ENCODE results near the gene BCAT1. TPM values are rescaled to one million over a fixed set of nuclear protein-coding genes. Genes with fewer than 3 reads are reported as not detected.

BCAT1 gene
- total and polyA plus RNA-seq, 2 donors from 2014 or later = 1.3 to 15.5 TPM

DNA sequence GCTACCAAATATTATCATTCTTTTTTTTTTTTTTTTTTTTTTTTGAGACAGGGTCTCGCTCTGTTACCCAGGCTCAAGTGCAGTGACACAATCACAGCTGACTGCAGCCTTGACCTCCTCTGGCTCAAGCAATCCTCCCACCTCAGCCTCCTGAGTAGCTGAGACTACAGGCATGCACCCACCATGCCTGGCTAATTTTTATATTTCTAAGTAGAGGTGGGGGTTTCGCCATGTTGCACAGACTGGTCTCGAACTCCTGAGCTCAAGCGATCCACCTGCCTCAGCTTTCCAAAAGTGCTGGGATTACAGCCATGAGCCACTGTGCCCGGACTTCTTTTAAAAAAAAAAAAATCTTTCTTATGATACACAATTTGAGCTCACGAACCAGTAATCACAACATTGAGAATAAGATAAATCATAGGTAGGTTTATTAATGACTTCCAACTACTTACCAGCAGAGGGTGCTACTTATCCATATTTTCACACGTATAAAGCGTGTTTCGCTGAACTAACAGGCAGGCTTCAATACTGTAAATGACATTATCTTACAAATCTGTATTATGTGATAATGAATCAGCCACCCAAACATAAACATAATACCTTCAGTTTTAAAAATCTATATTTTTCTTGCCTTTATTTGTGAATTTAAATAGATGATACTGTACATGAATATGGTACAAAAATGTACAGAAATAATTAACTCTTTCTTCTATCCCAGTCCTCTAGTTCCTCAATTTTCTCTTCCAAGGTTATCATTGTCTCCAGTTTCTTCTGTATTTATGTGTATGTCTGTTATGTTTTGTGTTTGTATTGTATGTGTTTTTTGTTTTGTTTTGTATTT, 42.5 kb upstream of the BCAT1 start:
- Histone ChIP-seq H3K27me3 (ENCODE audit: control insufficient read depth, insufficient read depth, low read length) (no peaks in the 10 kb centered on the region), H3K36me3 (ENCODE audit: control insufficient read depth in 2 of 3, insufficient read depth in 3 of 3, low read length in 3 of 3) (no peaks in the 10 kb centered on the region), H3K9me3 (ENCODE audit: control insufficient read depth in 2 of 3, insufficient read depth in 1 of 3, low read length in 3 of 3) (no peaks in the 10 kb centered on the region), H3K9ac (ENCODE audit: low read length in 3 of 3) (no peak overlapping the region), H3K4me1 (ENCODE audit: control insufficient read depth in 2 of 3, insufficient read depth in 2 of 3, low read depth in 1 of 3, low read length in 3 of 3) (no peaks in the 10 kb centered on the region), H3K4me3 (ENCODE audit: low read length in 3 of 3) (no peak overlapping the region), H3K27ac (ENCODE audit: low read depth in 2 of 2, low read length in 2 of 2) (no peak overlapping the region)
- intact Hi-C loops (cut with DNase I) = loop anchor here (5.0 kb wide), 1 partner anchor 136 kb away; no protein-coding TSS in a partner anchor
- FAIRE-seq (peak; percentile 99), DNase-seq (peak in 2 of 5 donors; percentile 63 to 64)
- TF ChIP-seq CTCF (IDR thresholded peaks at IDR 0.05; ENCODE audit: borderline replicate concordance, extremely low read depth, insufficient read depth) = peak; percentile 68

- no peaks in the 10 kb centered on the region for H3K36me3 ChIP-seq (ENCODE audit: control insufficient read depth in 2 of 3, insufficient read depth in 3 of 3, low read length in 3 of 3)
- no peaks in the 10 kb centered on the region for H3K27me3 ChIP-seq (ENCODE audit: control insufficient read depth, insufficient read depth, low read length)
- no peak overlapping the region for H3K4me3 ChIP-seq (ENCODE audit: low read length in 3 of 3)
- intact Hi-C loops (cut with DNase I) = no loop called here
- H3K9ac ChIP-seq (ENCODE audit: low read length in 3 of 3) = no peak overlapping the region
- H3K4me1 ChIP-seq (ENCODE audit: control insufficient read depth in 2 of 3, insufficient read depth in 2 of 3, low read depth in 1 of 3, low read length in 3 of 3) = no peaks in the 10 kb centered on the region
- no peak for DNase-seq
- H3K27ac ChIP-seq (ENCODE audit: low read depth in 2 of 2, low read length in 2 of 2) = no peak overlapping the region
- peaks cover 0 to 2% (median 0%) of the 10 kb centered on the region in 3 donors for H3K9me3 ChIP-seq (ENCODE audit: control insufficient read depth in 2 of 3, insufficient read depth in 1 of 3, low read length in 3 of 3)
- no peak for TF ChIP-seq CTCF (IDR thresholded peaks at IDR 0.05; ENCODE audit: borderline replicate concordance, extremely low read depth, insufficient read depth)
- FAIRE-seq = no peak
Observed at GRCh38 chr12:24989216-24989615, 40.3 kb upstream of the BCAT1 start.

- H3K9ac ChIP-seq (ENCODE audit: low read length in 3 of 3) = no peak overlapping the region
- no peak overlapping the region for H3K4me3 ChIP-seq (ENCODE audit: low read length in 3 of 3)
- H3K9me3 ChIP-seq (ENCODE audit: control insufficient read depth in 2 of 3, insufficient read depth in 1 of 3, low read length in 3 of 3) = peaks cover 0 to 5% (median 0%) of the 10 kb centered on the region in 3 donors
- DNase-seq (no peak), FAIRE-seq (no peak)
- no peaks in the 10 kb centered on the region for H3K36me3 ChIP-seq (ENCODE audit: control insufficient read depth in 2 of 3, insufficient read depth in 3 of 3, low read length in 3 of 3)
- no peaks in the 10 kb centered on the region for H3K4me1 ChIP-seq (ENCODE audit: control insufficient read depth in 2 of 3, insufficient read depth in 2 of 3, low read depth in 1 of 3, low read length in 3 of 3)
- H3K27ac ChIP-seq (ENCODE audit: low read depth in 2 of 2, low read length in 2 of 2) = no peak overlapping the region
- no peaks in the 10 kb centered on the region for H3K27me3 ChIP-seq (ENCODE audit: control insufficient read depth, insufficient read depth, low read length)
- intact Hi-C loops (cut with DNase I) = no loop called here
- no peak for TF ChIP-seq CTCF (IDR thresholded peaks at IDR 0.05; ENCODE audit: borderline replicate concordance, extremely low read depth, insufficient read depth)
Observed at GRCh38 chr12:24982250-24982649, 33.3 kb upstream of the BCAT1 start.

All from kidney (tissue), 14 donors.